Glutamatergic neuron (in vitro differentiated cells): ENCODE measurements around the gene IGBP1. TPM values are rescaled to one million over a fixed set of nuclear protein-coding genes. Genes with fewer than 3 reads are reported as not detected.

Source experiments
- total RNA-seq: library from RNA; stranded (reverse); fragmentation: NEBNext Ultra II Directional; extraction: Animal tissue kit (Norgen Biotek cat#: 25700); gene quantifications from one replicate; pipeline ENCODE4 v1.2.1, GENCODE V29; 2021; ENCODE audit not compliant: unreplicated experiment

The IGBP1 gene
- total RNA-seq, 1 donor from 2014 or later = 44.0 TPM

Other genes starting within 250 kb of the IGBP1 start
- not detected for gene AWAT2, start 83.5 kb upstream of the IGBP1 start, total RNA-seq
- not detected for gene OTUD6A, start 71.0 kb upstream of the IGBP1 start, total RNA-seq
- gene DGAT2L6, start 44.0 kb downstream of the IGBP1 start, total RNA-seq = not detected
- gene AWAT1, start 101.2 kb downstream of the IGBP1 start, total RNA-seq = not detected
- gene P2RY4, start 126.8 kb downstream of the IGBP1 start, total RNA-seq = 0.27 TPM
- not detected for gene ARR3, start 134.9 kb downstream of the IGBP1 start, total RNA-seq
- gene RAB41, start 148.7 kb downstream of the IGBP1 start, total RNA-seq = not detected
- 47.4 TPM for gene PDZD11, start 156.5 kb downstream of the IGBP1 start, total RNA-seq
- 4.6 TPM for gene KIF4A, start 156.7 kb downstream of the IGBP1 start, total RNA-seq